ENCODE data around the gene ITGBL1.

The ITGBL1 gene

DNA sequence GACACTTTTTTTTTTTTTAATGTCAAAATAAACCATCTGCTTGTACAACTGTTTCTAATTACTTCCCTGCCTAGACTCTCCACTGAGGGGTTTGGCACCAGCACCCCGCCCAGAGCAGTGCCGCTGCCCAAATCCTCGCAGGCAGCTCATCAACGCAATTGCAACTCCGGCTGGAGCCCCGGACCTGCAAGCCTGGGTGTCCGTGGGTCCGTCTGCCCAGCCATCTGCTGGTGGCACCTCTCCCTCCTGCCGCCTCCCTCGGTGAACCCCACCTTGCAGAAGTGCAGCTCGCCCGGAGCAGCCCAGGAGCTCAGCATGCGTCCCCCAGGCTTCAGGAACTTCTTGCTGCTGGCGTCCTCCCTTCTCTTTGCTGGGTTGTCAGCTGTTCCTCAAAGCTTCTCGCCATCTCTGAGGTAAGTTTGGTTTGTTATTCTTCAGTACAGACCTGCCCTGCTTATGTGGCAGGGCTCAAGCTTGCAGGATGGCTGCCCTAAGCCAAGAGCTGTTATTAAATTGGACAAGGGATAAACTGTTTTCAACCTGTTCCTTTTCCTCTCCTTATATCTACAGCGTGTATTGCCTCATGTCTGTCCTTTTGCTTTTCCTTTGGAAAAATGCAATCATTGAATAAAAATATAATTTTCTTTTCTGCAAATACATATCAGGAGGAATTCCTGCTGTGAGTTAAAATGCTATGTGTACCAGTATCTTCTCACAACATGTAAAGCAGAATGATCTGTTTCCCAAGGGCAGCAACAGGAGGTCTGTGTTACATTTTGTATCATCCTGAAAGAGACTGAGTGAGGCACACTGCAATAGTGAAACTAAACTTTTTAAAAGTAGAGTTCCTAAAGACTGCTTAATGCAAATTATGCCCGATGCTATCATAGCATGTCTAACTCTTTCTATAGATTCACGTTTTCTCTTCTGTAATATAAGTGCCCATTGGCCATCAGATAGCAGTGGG is at the start of gene ITGBL1:
Gene ITGBL1 (plus strand): TSS at position 157 of the 967 bp plus-strand sequence. CDS start 159 bp downstream, at position 316.
- DNase-seq: no peak

DNA sequence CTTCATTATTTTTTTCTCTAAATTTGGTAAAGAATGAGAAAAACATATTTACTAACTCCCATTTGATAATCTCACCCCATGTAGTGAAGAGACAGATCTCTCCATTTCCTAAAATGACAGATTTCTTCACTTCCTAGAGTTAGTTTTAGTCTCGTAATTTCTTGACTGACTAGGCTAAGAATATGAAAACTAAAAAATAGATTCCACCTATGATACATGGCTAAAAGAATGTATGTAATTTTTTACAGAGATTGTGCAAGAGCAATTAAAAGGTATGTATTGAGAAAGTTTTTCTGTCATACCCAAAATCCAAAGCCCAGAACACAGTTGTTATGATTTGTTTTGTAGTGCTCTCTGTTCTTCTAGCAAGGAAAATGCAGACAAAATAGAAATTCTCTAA is 45.7 kb upstream of the ITGBL1 start:
- DNase-seq: no peak

- no peak for DNase-seq
These were observed 44.3 kb upstream of the ITGBL1 start for GRCh38 chr13:101408154-101408553.

GRCh38 chr13:101408992-101409656 is 43.4 kb upstream of the ITGBL1 start:
- no peak for DNase-seq

GRCh38 chr13:101412076-101412475 is 40.4 kb upstream of the ITGBL1 start:
- no peak for DNase-seq

DNA sequence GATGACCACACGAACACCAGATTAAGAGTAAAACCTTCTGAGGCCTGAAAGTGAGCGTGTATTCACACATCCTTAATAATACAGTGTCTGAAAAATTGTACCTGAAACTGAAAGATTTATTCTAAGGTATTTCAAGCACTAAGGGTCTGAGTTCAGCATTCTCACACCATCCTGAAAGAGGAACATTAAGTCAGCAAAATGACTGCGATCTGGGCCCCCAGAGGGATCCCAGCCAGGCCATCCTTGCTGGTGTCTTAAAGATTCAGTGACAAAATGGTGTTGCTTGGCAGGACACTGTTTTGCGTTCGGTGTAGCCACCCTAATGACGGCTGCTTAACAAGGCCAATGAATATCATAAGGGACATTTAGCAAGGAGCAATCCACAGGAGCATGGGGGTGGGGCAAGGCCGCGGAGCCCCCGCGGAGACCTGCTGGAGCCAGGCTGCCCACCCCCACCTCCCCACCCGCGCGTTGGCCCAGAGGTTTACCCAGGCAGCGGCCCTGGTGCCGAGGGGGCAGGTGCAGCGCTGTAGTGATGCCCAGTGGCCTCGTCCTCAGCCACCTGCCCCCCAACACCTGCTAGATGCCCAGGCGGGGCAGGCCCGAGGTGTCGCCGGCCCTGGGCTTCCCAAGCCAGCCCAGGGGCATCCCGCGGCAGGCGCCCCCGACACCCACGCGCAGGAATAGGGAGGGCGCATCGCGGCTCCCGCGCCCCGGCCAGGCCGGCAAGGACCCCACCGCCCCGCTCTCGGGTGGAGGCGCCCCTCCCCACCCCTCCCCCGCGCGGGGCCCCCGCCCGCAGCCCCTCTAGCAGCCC is 36.9 kb upstream of the ITGBL1 start:
- no peak for DNase-seq

DNA sequence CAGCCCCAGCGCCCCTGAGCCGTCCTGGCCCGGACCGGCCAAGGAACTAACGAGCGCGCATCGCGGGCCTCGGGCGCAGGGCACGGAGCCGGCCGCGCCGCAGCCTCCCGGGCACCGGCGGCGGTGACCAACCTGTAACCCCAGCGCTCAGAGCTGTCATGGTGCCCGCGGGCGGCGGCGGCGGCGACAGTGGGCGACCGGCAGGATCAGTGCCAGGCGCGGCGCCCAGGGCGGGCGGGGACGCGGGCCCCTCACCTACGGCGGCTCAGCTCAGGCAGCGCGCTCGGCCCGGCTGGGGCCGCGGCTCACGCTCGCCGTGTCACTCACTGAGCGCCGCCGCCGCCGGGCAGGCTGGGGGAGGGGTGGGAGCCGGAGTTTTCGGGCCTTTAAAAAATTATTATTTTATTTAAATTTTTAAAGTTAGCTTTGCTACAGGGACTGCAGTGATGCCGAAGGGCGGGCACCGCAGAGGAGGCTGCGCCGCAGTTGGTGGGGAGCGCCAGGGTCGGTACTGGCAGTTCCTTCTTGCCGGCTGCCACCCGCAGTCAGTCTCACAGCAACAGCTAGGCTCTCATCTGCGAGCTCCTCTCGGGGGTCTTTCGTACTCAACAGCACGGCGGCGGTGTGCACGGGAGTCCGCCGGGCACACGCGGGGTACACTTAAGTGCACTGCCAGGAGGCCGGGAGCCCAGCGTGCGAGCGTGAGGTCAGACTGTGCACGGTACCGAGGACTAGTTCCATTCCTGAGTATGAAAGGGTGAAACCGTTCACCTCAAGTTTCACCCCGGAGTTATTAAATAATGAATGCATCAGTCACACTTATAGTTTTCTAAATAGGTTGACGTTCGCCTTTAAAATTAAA is 36.1 kb upstream of the ITGBL1 start, which contains the start of gene NALCN:
Gene NALCN (minus strand): TSS at position 328 of the 862 bp plus-strand sequence. CDS start 17,382 bp downstream, outside the sequence.
- no peak for DNase-seq

GRCh38 chr13:101417043-101417406 is 35.5 kb upstream of the ITGBL1 start:
- DNase-seq: no peak

- DNase-seq: no peak
These were observed 35.0 kb upstream of the ITGBL1 start for GRCh38 chr13:101417501-101417900.

- DNase-seq: no peak
These were observed 28.6 kb upstream of the ITGBL1 start for GRCh38 chr13:101423872-101424271.

GRCh38 chr13:101424381-101425155 is 27.9 kb upstream of the ITGBL1 start:
- DNase-seq: no peak

- DNase-seq: no peak
These were observed 27.4 kb upstream of the ITGBL1 start for GRCh38 chr13:101425156-101425471.

GRCh38 chr13:101425623-101426022 is 26.9 kb upstream of the ITGBL1 start:
- DNase-seq: no peak

DNA sequence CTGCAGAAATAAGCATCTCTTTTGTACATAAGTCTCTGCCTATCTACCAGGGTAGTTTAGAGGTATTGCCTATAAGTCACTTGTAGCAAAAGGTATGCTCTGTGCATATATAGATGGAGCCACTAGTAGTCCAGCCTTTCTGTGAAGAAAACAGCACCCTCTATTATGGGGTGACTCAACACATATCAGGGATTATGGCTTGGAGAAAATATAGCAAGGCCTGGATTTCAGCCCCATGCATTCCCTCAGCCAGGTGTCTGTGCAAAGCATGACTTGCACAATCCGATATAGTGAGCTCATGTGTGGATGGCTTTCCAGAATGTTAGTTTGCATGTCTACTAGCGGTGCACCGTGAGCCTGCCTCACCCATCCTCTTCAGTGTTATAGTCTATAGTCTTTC is 22.7 kb upstream of the ITGBL1 start:
- no peak for DNase-seq

- DNase-seq: no peak
These were observed 18.6 kb upstream of the ITGBL1 start for GRCh38 chr13:101433895-101434294.

- no peak for DNase-seq
These were observed 18.0 kb upstream of the ITGBL1 start for GRCh38 chr13:101434486-101434885.

DNA sequence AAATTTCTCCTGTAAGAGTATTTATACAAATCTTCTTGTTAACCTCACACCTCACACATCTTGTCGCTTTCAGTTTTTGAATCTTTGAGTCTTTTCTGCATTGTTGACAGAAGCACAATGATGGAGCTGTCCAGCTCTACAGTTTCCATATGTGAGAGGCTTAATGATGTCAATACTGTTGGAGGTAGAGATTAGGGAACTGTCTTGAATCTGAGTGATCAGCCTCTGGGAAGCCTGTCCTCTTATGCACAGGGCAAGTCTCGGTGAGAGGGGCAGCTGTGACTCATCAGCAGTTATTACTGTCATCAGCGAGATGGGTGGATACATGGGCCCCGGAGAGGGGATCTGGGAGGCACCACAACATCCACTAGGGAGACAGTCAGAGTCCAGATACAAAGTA is 4.6 kb upstream of the ITGBL1 start:
- no peak for DNase-seq

DNA sequence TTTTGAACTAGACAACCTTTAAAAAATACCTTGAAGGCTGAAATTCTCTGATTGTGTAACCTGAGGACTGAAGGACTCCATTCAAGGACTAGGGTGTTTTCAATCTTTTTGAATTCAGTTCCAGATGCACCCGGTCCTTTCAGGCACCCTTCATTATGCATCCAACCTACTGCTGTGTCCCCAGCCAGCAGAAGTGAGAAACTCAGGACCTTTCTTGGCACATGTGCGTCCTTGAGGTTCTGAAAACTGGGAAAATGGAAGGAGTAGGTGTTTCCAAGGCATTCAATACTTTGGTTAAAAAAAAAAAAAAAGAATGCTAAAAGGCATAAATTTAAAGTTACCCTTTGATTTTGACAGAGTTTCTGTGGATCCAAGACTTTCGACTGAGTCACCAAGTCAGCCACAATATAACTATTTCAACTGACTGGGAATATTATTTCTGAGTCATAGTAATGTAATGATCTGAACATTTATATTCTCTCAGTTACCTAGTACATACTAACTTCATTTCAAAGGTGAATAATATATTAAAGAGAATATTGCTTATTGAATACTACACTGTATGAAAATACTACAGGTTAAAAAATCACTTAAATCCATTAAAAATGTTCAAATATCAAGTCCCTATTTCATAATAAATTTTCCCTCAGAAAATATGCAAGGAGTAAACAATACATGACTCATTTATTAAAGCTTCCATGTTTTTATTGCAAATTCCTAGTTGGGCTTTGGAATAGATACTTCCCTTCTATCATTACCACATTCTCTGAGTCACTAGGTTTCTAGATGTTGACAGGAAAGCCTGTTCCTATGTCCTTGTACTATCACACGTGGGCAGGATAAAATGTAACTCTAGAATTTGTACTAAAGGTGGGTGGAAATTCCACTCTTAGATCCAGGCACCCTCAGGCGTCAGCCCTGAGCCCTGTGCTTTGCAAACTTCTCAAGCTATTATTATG is 2.4 kb upstream of the ITGBL1 start:
- no peak for DNase-seq

DNA sequence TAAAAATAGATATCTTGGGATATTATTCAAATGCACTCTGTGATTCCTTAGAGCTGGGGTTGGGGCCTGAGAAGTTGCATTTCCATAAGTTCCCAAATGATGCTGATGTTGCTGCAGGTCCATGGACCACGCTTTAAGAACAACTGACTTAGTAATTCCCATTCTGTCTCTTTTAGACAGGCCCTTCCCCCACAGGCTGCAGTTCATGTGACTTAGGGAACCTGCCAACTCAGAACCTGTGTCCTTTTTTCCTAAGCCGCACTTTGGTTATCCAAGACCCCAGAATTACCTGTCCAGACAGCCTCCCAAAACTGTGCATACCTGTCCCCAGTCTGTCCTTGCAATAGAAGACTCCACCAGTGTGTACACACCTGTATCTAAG is 1.7 kb upstream of the ITGBL1 start:
- no peak for DNase-seq

- DNase-seq: no peak
These were observed 834 bp upstream of the ITGBL1 start for GRCh38 chr13:101451641-101452040.
